HEK293T (cell line): ENCODE data around the gene EIF6.
"Not testable (repeated sequence)": the region's sequence is repeated elsewhere in the genome, so short reads cannot be mapped to it uniquely, and the experiment has no call there.

Source experiments
- BHLHE40 ChIP-seq: fragments of 450-650 bp; IDR thresholded peaks from 2 replicates; pipeline ENCODE4 v1.6.1; 2016; ENCODE audit warnings: mild to moderate bottlenecking, moderate library complexity, borderline replicate concordance
- CTBP1 ChIP-seq: fragments of 450-650 bp; IDR thresholded peaks from 2 replicates; pipeline ENCODE4 v1.6.1; 2016; ENCODE audit warnings: borderline replicate concordance
- FOXM1 ChIP-seq: fragments of 450-650 bp; IDR thresholded peaks from 2 replicates; pipeline ENCODE4 v1.6.1; 2017; ENCODE audit warnings: mild to moderate bottlenecking, borderline replicate concordance
- HDGF ChIP-seq: fragments of 450-650 bp; IDR thresholded peaks from 2 replicates; pipeline ENCODE4 v1.6.1; 2017; ENCODE audit warnings: antibody characterized with exemption, borderline replicate concordance
- L3MBTL2 ChIP-seq: fragments of 450-650 bp; conservative IDR thresholded peaks from 2 replicates; pipeline ENCODE4 v1.6.1; 2016; ENCODE audit warnings: mild to moderate bottlenecking
- NFRKB ChIP-seq: fragments of 450-650 bp; IDR thresholded peaks from 2 replicates; pipeline ENCODE4 v1.6.1; 2016; ENCODE audit warnings: mild to moderate bottlenecking, moderate library complexity
- SP1 ChIP-seq: fragments of 450-650 bp; IDR thresholded peaks from 2 replicates; pipeline ENCODE4 v1.6.1; 2017
- SUZ12 ChIP-seq: fragments of 450-650 bp; IDR thresholded peaks from 2 replicates; pipeline ENCODE4 v1.6.1; 2016; ENCODE audit warnings: mild to moderate bottlenecking
- ZNF384 ChIP-seq: fragments of 450-650 bp; IDR thresholded peaks from 2 replicates; pipeline ENCODE4 v1.6.1; 2016

DNA sequence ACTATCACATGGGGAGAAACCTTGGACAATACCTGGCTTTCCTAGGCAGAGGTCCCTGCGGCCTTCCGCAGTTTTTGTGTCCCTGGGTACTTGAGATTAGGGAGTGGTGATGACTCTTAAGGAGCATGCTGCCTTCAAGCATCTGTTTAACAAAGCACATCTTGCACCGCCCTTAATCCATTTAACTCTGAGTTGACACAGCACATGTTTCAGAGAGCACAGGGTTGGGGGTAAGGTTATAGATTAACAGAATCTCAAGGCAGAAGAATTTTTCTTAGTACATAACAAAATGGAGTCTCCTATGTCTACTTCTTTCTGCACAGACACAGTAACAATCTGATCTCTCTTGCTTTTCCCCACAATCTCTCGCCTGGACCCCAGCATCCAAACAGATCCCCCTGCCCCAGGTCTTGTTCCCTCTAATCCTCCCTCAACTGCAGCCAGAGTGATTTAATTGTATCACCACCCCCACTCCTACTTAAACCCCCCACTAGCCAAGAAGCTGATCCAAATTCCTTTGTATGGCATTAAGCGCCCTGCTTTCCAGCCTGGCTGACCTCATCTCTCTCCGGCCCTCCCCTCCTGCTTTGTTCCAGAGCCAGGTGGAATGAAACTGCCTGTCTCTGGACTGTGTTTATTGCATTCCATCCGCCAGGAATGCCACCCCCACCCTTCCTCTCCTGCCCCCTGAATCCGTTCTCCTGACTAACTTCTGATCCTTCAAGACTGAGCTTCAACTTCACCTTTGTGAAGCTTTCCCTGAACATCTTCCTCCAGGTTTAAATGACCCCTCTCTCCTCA lies 21.6 kb downstream of the EIF6 start:
- TF ChIP-seq HDGF, FOXM1, SP1, BHLHE40, ZNF384, CTBP1, NFRKB, L3MBTL2, SUZ12: not testable (repeated sequence)
